Transverse colon (tissue), 4 donors: Measurements from ENCODE around the gene NXPE2. TPM values are rescaled to one million over a fixed set of nuclear protein-coding genes. Genes with fewer than 3 reads are reported as not detected.

Experiments
- DNase-seq: peaks from one replicate; pipeline ENCODE4 v3.0.0-alpha.2; 2019
- H3K27ac ChIP-seq, 4 donors: fragments of 200-600 bp; sonication (generic); 2 replicates each; pipeline ENCODE4 v1.5.1; 2016 to 2018; ENCODE audit warnings: inconsistent platforms in 4 of 4
- H3K27me3 ChIP-seq: fragments of 200-600 bp; sonication (generic); 2 replicates; pipeline ENCODE4 v1.5.1; 2017; ENCODE audit warnings: inconsistent platforms
- H3K36me3 ChIP-seq, 4 donors: fragments of 200-600 bp; sonication (generic); 2 replicates each; pipeline ENCODE4 v1.5.1; 2017 to 2019; ENCODE audit warnings: inconsistent platforms in 4 of 4
- H3K4me1 ChIP-seq, 4 donors: fragments of 200-600 bp; sonication (generic); 2 replicates each; pipeline ENCODE4 v1.5.1; 2017 to 2020; ENCODE audit warnings: inconsistent platforms in 4 of 4
- H3K4me3 ChIP-seq, 4 donors: fragments of 200-600 bp; sonication (generic); 1 replicate in 1 of 4; 2 replicates in 3 of 4; pipeline versions ENCODE4 v1.5.1 to v1.6.1; 2017 to 2019; ENCODE audit warnings: inconsistent platforms in 4 of 4
- H3K9me3 ChIP-seq, 2 donors: fragments of 200-600 bp; sonication (generic); 2 replicates each; pipeline ENCODE4 v1.5.1; 2017 to 2019; ENCODE audit warnings: inconsistent platforms in 2 of 2
- EP300 ChIP-seq: sonication (generic); formaldehyde crosslinking; IDR thresholded peaks from one replicate; pipeline ENCODE4 v1.6.1; 2017; ENCODE audit warnings: antibody characterized with exemption, low read depth
- POLR2A ChIP-seq: fragments of 450-650 bp; IDR thresholded peaks from one replicate; pipeline ENCODE4 v1.6.1; 2016; ENCODE audit warnings: antibody characterized with exemption, mild to moderate bottlenecking, moderate library complexity
- POLR2AphosphoS5 ChIP-seq, 3 donors: sonication (generic); formaldehyde crosslinking; IDR thresholded peaks; one replicate each; pipeline ENCODE4 v1.6.1; 2016; ENCODE audit warnings: antibody characterized with exemption in 3 of 3
- WGBS, 2 donors: methylation state at CpG; one replicate each; pipeline ENCODE4 v1.1.5; 2018; ENCODE audit warnings: low coverage in 1 of 2; 5-methylcytosine and 5-hydroxymethylcytosine counted together
- in situ Hi-C, 4 donors: fragments of 200-750 bp; cut with MboI; loops; one replicate each; pipeline versions ENCODE4 v1.15.0 to v1.15.1; 2017; ENCODE audit warnings: low sequenced_read_pairs in 3 of 4, low pct_ligation_motif_present in 1 of 4, low pct_unique_long_range_greater_than_20kb in 1 of 4
- intact Hi-C: fragments of 100-400 bp; cut with DNase I; formaldehyde crosslinking; loops from one replicate; pipeline ENCODE4 v1.15.1; 2023; ENCODE audit warnings: low total_unique reads
- total RNA-seq, 4 donors: library from RNA; depleted of rRNA; stranded (reverse); fragments of >200 nt; gene quantifications; one replicate each; pipeline ENCODE4 v1.1.0, GENCODE V29; 2016
- TF ChIP-seq, protein P1 (sequence below), 5 experiments: fragments of 200-600 bp in 3 of 5; fragments of 450-650 bp in 2 of 5; sonication (generic) in 3 of 5; IDR thresholded peaks; 1 replicate in 2 of 5; 2 replicates in 3 of 5; pipeline ENCODE4 v1.5.1; 2016 to 2017; ENCODE audit warnings: antibody characterized with exemption in 5 of 5, inconsistent platforms in 3 of 5, mild to moderate bottlenecking in 2 of 5, moderate library complexity in 1 of 5

NXPE2 gene
- total RNA-seq, 4 donors from 2014 or later: 20.2 to 35.9 (median 28.4) TPM

DNA sequence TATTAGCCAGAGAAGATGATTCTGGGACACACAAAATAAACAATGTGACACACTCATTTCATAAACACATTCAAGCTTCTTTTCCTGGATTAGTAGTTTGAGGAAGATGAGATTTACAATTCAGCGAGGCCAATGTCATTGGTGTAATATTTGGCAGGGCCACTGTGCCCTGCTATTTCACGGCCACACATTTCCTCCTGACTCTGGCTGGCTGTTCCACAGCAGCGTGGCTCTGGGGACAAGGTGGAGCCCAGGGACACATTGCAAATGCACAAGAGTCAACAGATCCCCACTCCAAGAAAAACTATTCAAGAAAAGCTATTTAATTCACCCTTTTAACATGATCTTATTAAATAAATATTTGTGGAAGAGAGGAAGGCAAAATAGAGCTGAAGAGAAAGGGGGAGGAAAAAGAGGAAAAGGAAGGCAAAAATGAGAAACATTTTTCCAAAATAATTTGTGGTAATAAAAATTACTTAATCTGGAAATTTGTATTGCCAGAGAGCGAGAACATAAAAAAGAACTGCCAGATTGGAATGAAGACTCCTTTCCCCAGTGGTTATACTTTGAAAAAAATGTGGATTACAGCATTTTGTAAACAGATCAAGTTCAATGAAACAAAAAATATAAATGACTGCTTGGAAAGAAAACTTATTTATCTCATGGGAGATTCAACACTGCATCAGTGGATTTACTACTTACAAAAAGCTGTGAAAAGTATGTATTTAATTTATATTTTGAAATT, 27.1 kb downstream of the NXPE2 start:
- TF ChIP-seq, protein P1, sequence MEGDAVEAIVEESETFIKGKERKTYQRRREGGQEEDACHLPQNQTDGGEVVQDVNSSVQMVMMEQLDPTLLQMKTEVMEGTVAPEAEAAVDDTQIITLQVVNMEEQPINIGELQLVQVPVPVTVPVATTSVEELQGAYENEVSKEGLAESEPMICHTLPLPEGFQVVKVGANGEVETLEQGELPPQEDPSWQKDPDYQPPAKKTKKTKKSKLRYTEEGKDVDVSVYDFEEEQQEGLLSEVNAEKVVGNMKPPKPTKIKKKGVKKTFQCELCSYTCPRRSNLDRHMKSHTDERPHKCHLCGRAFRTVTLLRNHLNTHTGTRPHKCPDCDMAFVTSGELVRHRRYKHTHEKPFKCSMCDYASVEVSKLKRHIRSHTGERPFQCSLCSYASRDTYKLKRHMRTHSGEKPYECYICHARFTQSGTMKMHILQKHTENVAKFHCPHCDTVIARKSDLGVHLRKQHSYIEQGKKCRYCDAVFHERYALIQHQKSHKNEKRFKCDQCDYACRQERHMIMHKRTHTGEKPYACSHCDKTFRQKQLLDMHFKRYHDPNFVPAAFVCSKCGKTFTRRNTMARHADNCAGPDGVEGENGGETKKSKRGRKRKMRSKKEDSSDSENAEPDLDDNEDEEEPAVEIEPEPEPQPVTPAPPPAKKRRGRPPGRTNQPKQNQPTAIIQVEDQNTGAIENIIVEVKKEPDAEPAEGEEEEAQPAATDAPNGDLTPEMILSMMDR (IDR thresholded peaks at IDR 0.05): peak in 1 of 5 experiments; percentile 13
- TF ChIP-seq POLR2AphosphoS5 (IDR thresholded peaks at IDR 0.05): no peak
- peak; percentile 35 for DNase-seq
- intact Hi-C loops (no loop called here), in situ Hi-C loops (no loop called here)
- Histone ChIP-seq H3K27me3 (no peaks in the 10 kb centered on the region), H3K9me3 (peaks cover 1 to 6% of the 10 kb centered on the region in 2 donors), H3K4me1 (peaks cover 0 to 14% (median 0%) of the 10 kb centered on the region in 4 donors), H3K27ac (peak overlapping the region; percentile 23 to 55 (median 40)), H3K4me3 (no peak overlapping the region), H3K36me3 (peaks cover 0 to 15% (median 0%) of the 10 kb centered on the region in 4 donors)
- 30 to 44% methylated on average over 2 to 4 of the region's 4 CpGs for WGBS, 2 donors

DNA sequence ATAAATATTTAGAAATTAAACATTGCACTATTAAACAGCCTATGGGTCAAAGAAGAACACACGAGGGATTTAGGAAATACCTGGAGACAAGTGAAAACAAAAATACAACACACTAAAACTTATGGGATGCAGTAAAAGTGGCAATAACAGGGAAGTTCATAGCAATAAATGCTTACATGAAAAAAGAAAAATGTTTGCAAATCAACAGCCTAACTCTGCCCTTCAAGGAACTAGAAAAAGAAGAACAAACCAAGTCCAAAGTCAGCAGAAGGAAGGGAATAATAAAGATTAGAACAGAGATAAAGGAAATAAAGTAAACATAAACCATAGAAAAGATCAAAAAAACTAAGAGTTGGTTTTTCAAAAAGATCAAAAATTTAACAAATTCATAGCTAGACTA, 31.6 kb downstream of the NXPE2 start:
- no peaks in the 10 kb centered on the region for H3K27me3 ChIP-seq
- WGBS, 2 donors: 42 to 58% methylated on average over 1 of the region's 1 CpG
- DNase-seq: no peak
- intact Hi-C loops: no loop called here
- H3K36me3 ChIP-seq: peaks cover 0 to 15% (median 0%) of the 10 kb centered on the region in 4 donors
- no peak overlapping the region for H3K4me3 ChIP-seq
- H3K9me3 ChIP-seq: peaks cover 12 to 20% of the 10 kb centered on the region in 2 donors
- in situ Hi-C loops: no loop called here
- H3K4me1 ChIP-seq: peaks cover 0 to 10% (median 0%) of the 10 kb centered on the region in 4 donors
- peak overlapping the region in 3 of 4 donors; percentile 14 to 59 (median 25) for H3K27ac ChIP-seq
- no peak for TF ChIP-seq EP300
- peak in 1 of 3 donors; percentile 17 for TF ChIP-seq POLR2AphosphoS5 (IDR thresholded peaks at IDR 0.05)
- TF ChIP-seq, protein P1 (IDR thresholded peaks at IDR 0.05): no peak
- no peak for TF ChIP-seq POLR2A

DNA sequence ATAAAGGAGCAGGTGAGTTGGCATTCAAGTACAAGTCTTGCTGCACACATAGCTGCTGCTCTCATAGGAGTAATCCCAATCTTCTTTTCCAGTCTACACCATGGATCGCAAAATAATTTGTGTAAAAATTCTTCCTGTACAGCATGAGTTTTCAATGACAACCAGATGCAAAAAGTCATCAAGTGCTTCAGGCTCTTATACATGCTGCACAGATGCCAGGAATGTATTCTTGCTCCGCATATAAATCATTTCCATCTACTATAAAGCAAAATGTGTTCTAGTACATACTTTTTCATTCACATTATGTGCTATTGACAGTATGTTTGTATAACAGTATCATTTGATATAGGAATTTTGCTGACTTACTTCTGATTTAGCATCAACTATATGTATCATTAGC, 35.4 kb downstream of the NXPE2 start:
- intact Hi-C loops (no loop called here), in situ Hi-C loops (no loop called here)
- H3K4me1 ChIP-seq: no peaks in the 10 kb centered on the region
- DNase-seq: no peak
- H3K36me3 ChIP-seq: peaks cover 0 to 6% (median 0%) of the 10 kb centered on the region in 4 donors
- no peak for TF ChIP-seq POLR2AphosphoS5 (IDR thresholded peaks at IDR 0.05)
- TF ChIP-seq POLR2A: no peak
- no peaks in the 10 kb centered on the region for H3K27me3 ChIP-seq
- 93 to 94% methylated on average over 2 of the region's 2 CpGs for WGBS, 2 donors
- H3K4me3 ChIP-seq: no peak overlapping the region
- no peak overlapping the region for H3K27ac ChIP-seq
- H3K9me3 ChIP-seq: peaks cover 12 to 20% of the 10 kb centered on the region in 2 donors

DNA sequence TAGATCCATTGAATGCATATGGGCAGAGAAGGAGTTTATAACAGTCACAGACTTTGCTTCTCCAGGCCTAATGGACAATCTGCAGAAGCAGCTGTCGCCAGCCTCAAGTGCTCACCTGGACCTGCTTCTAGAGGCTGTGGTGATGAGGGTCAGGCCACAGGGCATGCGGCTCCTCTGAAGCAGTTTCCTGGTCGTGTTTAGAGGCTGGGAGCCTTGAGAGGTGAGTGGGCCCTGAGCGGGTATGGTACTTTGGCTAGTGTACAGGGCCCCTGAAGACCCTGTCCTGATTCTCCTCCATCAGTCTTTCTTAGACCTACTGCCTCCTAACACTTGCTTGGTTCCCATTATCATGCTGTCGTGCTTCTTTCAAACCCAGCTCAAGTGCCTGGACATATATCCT, 41.2 kb downstream of the NXPE2 start:
- DNase-seq: no peak
- WGBS, 2 donors: 81% methylated on average over 5 of the region's 5 CpGs; no CpG with 5 or more reads in 1 of the 2 donors
- in situ Hi-C loops (no loop called here), intact Hi-C loops (no loop called here)
- no peaks in the 10 kb centered on the region for H3K27me3 ChIP-seq
- no peak overlapping the region for H3K4me3 ChIP-seq
- H3K9me3 ChIP-seq: no peaks in the 10 kb centered on the region
- TF ChIP-seq POLR2A (no peak), POLR2AphosphoS5 (IDR thresholded peaks at IDR 0.05) (no peak), EP300 (no peak)
- TF ChIP-seq, protein P1 (IDR thresholded peaks at IDR 0.05): no peak
- H3K36me3 ChIP-seq: no peaks in the 10 kb centered on the region
- H3K4me1 ChIP-seq: peaks cover 0 to 8% (median 4%) of the 10 kb centered on the region in 4 donors
- no peak overlapping the region for H3K27ac ChIP-seq
